Body of pancreas (tissue), 4 donors: ENCODE results near the gene HCFC1. TPM values are rescaled to one million over a fixed set of nuclear protein-coding genes. Genes with fewer than 3 reads are reported as not detected.
A peak's percentile ranks its signal among the peaks of the same experiment; 100 is the strongest.

Experiments
- ATAC-seq: fragments of 150-250 bp; one replicate; pipeline ENCODE4 v1.9.1; 2016
- DNase-seq, 4 donors: peaks; one replicate each; pipeline ENCODE4 v3.0.0-alpha.2; 2019
- H3K27ac ChIP-seq, 4 donors: fragments of 200-600 bp; sonication (generic); 1 replicate in 3 of 4; 2 replicates in 1 of 4; pipeline versions ENCODE4 v1.5.1 to v1.6.1; 2016 to 2019; ENCODE audit warnings: mild to moderate bottlenecking in 1 of 4, mixed read lengths in 1 of 4, moderate library complexity in 1 of 4
- H3K27me3 ChIP-seq, 2 donors: fragments of 200-600 bp; sonication (generic); one replicate each; pipeline ENCODE4 v1.6.0; 2016; ENCODE audit warnings: mild to moderate bottlenecking in 1 of 2
- H3K36me3 ChIP-seq, 2 donors: fragments of 200-600 bp; sonication (generic); replicated peaks in 1 of 2; 2 replicates each; pipeline ENCODE4 v1.5.1; 2016; ENCODE audit warnings: low read depth in 2 of 2; ENCODE audit not compliant: insufficient read depth in 1 of 2
- H3K4me1 ChIP-seq: fragments of 200-600 bp; sonication (generic); one replicate; pipeline ENCODE4 v1.6.0; 2016
- H3K4me3 ChIP-seq, 2 donors: fragments of 200-600 bp; sonication (generic); 1 replicate in 1 of 2; 2 replicates in 1 of 2; pipeline ENCODE4 v1.5.1; 2016 to 2019
- H3K9me3 ChIP-seq, 3 donors: fragments of 200-600 bp; sonication (generic); 1 replicate in 2 of 3; 2 replicates in 1 of 3; pipeline ENCODE4 v1.5.1; 2016
- CTCF ChIP-seq, 7 experiments: fragments of 450-650 bp in 4 of 7; fragments of 200-600 bp in 3 of 7; sonication (generic) in 3 of 7; IDR thresholded peaks; one replicate each; pipeline ENCODE4 v1.5.1; 2016 to 2019; ENCODE audit warnings: antibody characterized with exemption in 7 of 7
- POLR2A ChIP-seq, 3 donors: fragments of 450-650 bp; IDR thresholded peaks; one replicate each; pipeline ENCODE4 v1.6.1; 2016; ENCODE audit warnings: antibody characterized with exemption in 3 of 3, mild to moderate bottlenecking in 2 of 3
- WGBS, 2 donors: methylation state at CpG; one replicate each; pipeline ENCODE4 v1.1.5; 2017; 5-methylcytosine and 5-hydroxymethylcytosine counted together
- intact Hi-C: fragments of 100-400 bp; cut with DNase I; formaldehyde crosslinking; loops from one replicate; pipeline ENCODE4 v1.15.1; 2023
- total RNA-seq, 2 donors: library from RNA; depleted of rRNA; stranded (reverse); fragments of >200 nt; gene quantifications; one replicate each; pipeline ENCODE4 v1.1.0, GENCODE V29; 2016

HCFC1 gene
- total RNA-seq, 2 donors from 2014 or later = 16.6 to 62.6 TPM

GRCh38 chrX:153924149-153924861 lies 47.3 kb downstream of the HCFC1 start:
- WGBS, 2 donors = 29 to 57% methylated on average over 11 to 14 of the region's 14 CpGs
- intact Hi-C loops = no loop called here
- DNase-seq = peak in 1 of 4 donors; percentile 35

GRCh38 chrX:153922932-153923857 lies 48.4 kb downstream of the HCFC1 start:
- Histone ChIP-seq H3K4me3 (no peak overlapping the region), H3K27me3 (no peaks in the 10 kb centered on the region), H3K27ac (no peak overlapping the region), H3K9me3 (no peaks in the 10 kb centered on the region), H3K4me1 (peaks cover 20% of the 10 kb centered on the region), H3K36me3 (no peaks in the 10 kb centered on the region)
- peak; percentile 27 to 61 (median 53) for TF ChIP-seq CTCF (IDR thresholded peaks at IDR 0.05)
- no peak for TF ChIP-seq POLR2A (IDR thresholded peaks at IDR 0.05)
- ATAC-seq = peak; percentile 77
- 29 to 31% methylated on average over 12 to 19 of the region's 25 CpGs for WGBS, 2 donors
- DNase-seq = peak; percentile 81 to 95 (median 88)
- intact Hi-C loops = no loop called here

More at GRCh38 chrX:153924149-153924861, 47.3 kb downstream of the HCFC1 start:
- peak overlapping the region in 1 of 4 donors; percentile 96 for H3K27ac ChIP-seq
- no peaks in the 10 kb centered on the region for H3K9me3 ChIP-seq
- no peak for ATAC-seq
- no peaks in the 10 kb centered on the region for H3K27me3 ChIP-seq
- TF ChIP-seq POLR2A (IDR thresholded peaks at IDR 0.05) = no peak
- peak in 1 of 7 experiments; percentile 16 for TF ChIP-seq CTCF (IDR thresholded peaks at IDR 0.05)
- H3K4me1 ChIP-seq = peaks cover 26% of the 10 kb centered on the region
- no peaks in the 10 kb centered on the region for H3K36me3 ChIP-seq
- no peak overlapping the region for H3K4me3 ChIP-seq

GRCh38 chrX:153921511-153922446 lies 49.8 kb downstream of the HCFC1 start:
- no peaks in the 10 kb centered on the region for H3K9me3 ChIP-seq
- no peak for DNase-seq
- intact Hi-C loops = no loop called here
- peaks cover 11% of the 10 kb centered on the region for H3K4me1 ChIP-seq
- no peaks in the 10 kb centered on the region for H3K27me3 ChIP-seq
- no peak overlapping the region for H3K4me3 ChIP-seq
- no peak overlapping the region for H3K27ac ChIP-seq
- WGBS, 2 donors = 57 to 80% methylated on average over 1 to 19 of the region's 40 CpGs
- TF ChIP-seq CTCF (IDR thresholded peaks at IDR 0.05) (no peak), POLR2A (IDR thresholded peaks at IDR 0.05) (no peak)
- no peak for ATAC-seq
- H3K36me3 ChIP-seq = no peaks in the 10 kb centered on the region

GRCh38 chrX:153921070-153921469 lies 50.5 kb downstream of the HCFC1 start:
- 61 to 67% methylated on average over 3 to 15 of the region's 16 CpGs for WGBS, 2 donors
- TF ChIP-seq POLR2A (IDR thresholded peaks at IDR 0.05) (no peak), CTCF (IDR thresholded peaks at IDR 0.05) (no peak)
- no peaks in the 10 kb centered on the region for H3K27me3 ChIP-seq
- peaks cover 6% of the 10 kb centered on the region for H3K4me1 ChIP-seq
- no peak overlapping the region for H3K27ac ChIP-seq
- no peak overlapping the region for H3K4me3 ChIP-seq
- no peak for DNase-seq
- H3K36me3 ChIP-seq = no peaks in the 10 kb centered on the region
- ATAC-seq = no peak
- H3K9me3 ChIP-seq = no peaks in the 10 kb centered on the region
- intact Hi-C loops = no loop called here
